C4-2B (cell line): ENCODE measurements around the gene GABRG3.

Experiments
- ZFX ChIP-seq: fragments of 450-650 bp; IDR thresholded peaks from 2 replicates; pipeline ENCODE4 v1.6.1; 2017
- TF ChIP-seq, protein P1 (sequence below): fragments of 450-650 bp; conservative IDR thresholded peaks from 2 replicates; pipeline ENCODE4 v1.5.1; 2017; ENCODE audit warnings: mild to moderate bottlenecking

DNA sequence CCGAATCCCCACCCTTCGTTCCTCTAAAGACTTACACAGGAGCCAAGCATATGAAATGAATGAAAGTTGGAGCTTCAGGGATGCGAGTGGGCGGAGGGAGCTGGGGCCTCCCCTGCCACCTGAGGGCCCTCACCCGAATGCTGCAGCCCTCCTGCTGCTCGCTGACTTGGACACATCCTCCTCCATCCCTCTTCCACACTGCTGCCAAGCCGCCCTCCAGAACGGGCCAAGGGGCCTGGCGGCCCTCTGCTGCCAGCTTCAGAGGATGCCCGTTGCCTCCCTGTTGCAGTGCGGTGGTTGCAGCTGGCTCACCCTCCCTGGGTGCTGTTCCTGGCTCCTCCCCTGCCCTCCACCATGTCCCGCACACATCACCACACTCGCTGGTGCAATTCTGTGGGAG is 71.2 kb downstream of the GABRG3 start:
- TF ChIP-seq, protein P1, sequence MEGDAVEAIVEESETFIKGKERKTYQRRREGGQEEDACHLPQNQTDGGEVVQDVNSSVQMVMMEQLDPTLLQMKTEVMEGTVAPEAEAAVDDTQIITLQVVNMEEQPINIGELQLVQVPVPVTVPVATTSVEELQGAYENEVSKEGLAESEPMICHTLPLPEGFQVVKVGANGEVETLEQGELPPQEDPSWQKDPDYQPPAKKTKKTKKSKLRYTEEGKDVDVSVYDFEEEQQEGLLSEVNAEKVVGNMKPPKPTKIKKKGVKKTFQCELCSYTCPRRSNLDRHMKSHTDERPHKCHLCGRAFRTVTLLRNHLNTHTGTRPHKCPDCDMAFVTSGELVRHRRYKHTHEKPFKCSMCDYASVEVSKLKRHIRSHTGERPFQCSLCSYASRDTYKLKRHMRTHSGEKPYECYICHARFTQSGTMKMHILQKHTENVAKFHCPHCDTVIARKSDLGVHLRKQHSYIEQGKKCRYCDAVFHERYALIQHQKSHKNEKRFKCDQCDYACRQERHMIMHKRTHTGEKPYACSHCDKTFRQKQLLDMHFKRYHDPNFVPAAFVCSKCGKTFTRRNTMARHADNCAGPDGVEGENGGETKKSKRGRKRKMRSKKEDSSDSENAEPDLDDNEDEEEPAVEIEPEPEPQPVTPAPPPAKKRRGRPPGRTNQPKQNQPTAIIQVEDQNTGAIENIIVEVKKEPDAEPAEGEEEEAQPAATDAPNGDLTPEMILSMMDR: no peak
- no peak for TF ChIP-seq ZFX
